HG02588 (cell line): ENCODE measurements around the gene MX2.

Experiments
- ATAC-seq: cut with Tn5 transposase; IDR thresholded peaks from one replicate; pipeline ENCODE4 v1.9.1; 2021; ENCODE audit warnings: mild to moderate bottlenecking, moderate library complexity; ENCODE audit not compliant: unreplicated experiment

The MX2 gene

GRCh38 chr21:41432562-41433460, 71.0 kb downstream of the MX2 start:
- no peak for ATAC-seq

DNA sequence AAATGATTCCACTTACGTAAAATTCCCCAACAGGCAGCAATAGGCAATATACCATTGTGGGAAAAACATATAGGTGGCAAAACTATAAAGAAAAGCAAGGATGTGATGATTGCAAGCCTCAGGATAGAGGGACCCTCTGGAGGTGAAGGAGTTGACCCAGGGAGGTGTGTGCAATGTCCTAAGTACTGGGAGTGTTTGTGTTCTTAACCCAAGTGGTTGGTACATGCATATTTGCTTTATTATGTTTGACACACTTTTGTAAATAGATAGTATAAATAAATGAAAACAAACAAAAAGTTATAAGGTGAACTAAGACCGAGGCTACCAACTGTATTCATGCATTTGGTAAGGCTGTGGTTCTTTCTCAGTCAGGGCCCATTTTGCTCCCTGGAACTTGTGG, 71.7 kb downstream of the MX2 start:
- no peak for ATAC-seq

GRCh38 chr21:41435706-41436105, 73.9 kb downstream of the MX2 start:
- no peak for ATAC-seq

DNA sequence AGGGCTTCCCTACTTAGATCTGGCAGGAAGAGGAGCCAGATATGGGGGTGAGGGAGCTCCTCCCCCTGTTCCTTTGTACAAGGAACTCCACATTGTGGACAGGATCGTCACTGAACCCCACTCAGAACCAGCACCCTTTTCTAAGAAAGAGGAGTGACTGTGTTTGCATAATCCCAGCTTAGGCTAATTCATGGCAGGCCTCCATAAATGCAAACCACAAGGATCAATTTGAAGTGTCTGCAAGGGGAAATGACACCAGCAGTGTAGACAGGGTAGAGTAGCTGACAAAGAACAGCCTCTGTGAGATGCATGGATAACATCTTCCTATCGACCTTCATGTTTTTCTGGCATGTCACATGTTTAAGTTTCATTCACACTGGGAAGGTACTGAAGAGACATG, 75.9 kb downstream of the MX2 start:
- no peak for ATAC-seq

GRCh38 chr21:41438425-41439113, 76.7 kb downstream of the MX2 start:
- no peak for ATAC-seq

- no peak for ATAC-seq
Measured at GRCh38 chr21:41439248-41439647, 77.4 kb downstream of the MX2 start.

- ATAC-seq = no peak
Measured at GRCh38 chr21:41441546-41441945, 79.7 kb downstream of the MX2 start.

GRCh38 chr21:41442481-41443186, 80.8 kb downstream of the MX2 start:
- no peak for ATAC-seq

DNA sequence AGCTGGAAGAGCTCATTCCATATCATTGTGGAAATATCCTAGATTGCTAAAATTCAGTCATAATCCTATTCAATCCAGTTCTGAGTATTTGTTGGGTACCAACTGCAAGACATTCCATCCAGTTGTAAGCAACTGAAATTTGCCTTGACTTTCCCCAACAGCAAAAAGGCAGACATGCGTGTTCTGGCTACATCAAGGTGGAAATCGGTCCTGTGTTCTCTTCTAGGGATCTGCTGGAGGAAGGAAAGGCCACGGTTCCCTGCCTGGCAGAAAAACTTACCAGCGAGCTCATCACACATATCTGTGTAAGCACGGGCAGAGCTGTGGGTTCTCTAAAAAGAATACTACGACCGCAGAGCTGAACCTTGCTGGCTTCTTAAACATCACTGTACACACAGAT, 81.7 kb downstream of the MX2 start:
- ATAC-seq = no peak

- ATAC-seq = no peak
Measured at GRCh38 chr21:41444703-41445464, 83.1 kb downstream of the MX2 start.

GRCh38 chr21:41445465-41445862, 83.6 kb downstream of the MX2 start:
- ATAC-seq = no peak

GRCh38 chr21:41446586-41446985, 84.8 kb downstream of the MX2 start:
- no peak for ATAC-seq

GRCh38 chr21:41447356-41447755, 85.5 kb downstream of the MX2 start:
- no peak for ATAC-seq

DNA sequence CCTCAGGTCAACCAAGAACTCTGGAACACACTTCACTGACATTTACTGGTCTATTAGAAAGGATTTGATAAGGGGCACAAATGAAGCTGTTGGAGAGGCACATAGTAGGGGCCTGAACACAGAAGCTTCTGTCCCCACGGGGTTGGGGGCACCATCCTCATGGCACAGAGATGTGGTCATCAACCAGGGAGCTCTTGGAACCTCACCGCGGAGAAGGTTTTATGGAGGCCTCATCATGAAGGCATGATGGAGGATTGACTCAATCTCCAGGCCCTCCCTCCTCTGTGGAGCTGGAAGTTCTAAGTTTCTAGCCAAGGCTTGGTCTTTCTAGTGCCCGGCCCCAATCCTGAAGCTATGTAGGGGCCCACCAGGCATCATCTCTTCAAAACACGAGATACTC, 87.8 kb downstream of the MX2 start:
- ATAC-seq = no peak

DNA sequence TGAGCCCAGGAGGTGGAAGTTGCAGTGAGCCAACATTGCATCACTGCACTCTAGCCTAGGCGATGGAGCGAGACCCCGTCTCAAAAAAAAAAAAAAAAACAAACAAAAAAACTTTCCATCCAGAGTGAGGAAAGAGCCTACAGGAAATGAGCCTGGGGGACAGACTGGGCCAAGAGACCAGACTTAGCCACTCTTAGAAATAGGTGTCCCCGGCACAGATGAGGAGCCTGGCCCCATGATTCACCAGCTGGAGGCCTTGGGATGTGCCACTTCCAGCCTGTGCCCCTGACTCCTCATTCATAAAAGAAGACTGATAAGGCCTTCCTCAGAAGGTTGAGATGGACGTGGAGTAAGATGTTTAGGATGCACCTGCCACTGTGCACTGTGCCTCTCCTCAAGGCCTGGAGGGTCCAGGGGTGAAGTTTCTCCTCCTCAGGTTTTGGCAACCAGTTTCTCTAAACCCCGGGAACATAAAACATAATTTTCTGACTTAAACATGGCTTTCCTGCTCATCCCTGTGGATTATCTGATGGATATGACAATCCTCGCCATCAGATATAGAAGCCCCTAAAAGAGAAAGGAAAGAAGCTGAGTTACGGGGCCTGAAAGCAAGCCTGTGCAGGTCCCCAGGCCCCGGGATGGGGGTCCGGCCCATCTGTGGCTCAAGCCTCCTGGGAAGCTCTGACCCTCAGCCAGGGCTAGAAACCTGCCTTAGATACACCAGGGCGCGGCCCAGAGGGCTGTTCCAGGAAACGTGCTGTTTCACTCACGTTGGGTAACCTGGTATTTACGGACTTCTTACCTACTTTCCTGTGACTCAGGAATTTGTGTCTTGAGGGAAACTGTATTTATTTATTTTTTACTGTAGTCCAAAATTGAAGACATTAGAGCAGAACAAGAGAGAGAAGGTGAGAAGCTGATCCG, 90.2 kb downstream of the MX2 start:
- ATAC-seq = no peak

DNA sequence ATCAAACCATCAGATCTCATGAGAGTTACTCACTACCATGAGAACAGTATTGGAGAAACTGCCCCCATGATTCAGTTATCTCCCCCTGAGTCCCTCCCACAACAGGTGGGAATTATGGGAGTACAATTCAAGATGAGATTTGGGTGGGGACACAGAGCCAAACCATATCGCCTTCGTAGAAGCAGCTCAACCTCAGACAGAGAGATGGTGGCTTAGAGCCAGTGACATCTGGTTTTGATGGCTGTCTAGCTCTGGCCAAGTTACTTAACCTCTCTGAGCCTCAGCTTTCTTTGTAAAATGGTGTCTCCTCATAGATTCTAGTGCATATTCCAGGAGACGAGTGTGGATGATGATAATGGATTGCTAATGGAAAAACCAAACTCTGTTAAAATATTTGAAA, 91.4 kb downstream of the MX2 start:
- ATAC-seq = no peak

- ATAC-seq = no peak
Measured at GRCh38 chr21:41453761-41454160, 91.9 kb downstream of the MX2 start.

DNA sequence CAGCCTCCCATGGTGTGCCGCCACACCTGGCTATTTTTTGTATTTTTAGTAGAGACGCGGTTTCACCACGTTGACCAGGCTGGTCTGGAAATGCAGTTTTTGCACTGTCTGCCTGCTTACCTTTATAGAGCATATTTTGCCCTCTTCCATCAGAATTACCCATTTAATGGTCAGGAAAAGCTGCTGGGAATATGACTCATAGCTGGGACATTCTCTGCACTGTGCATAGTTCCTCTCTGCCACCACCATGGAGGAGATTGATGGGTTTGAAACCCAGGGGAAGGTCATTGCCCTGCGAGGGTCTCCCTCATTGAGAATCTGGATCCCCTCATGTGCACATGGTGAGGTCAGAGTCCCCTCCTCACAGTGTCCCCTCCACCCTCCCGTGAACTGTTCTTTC, 96.3 kb downstream of the MX2 start:
- no peak for ATAC-seq

DNA sequence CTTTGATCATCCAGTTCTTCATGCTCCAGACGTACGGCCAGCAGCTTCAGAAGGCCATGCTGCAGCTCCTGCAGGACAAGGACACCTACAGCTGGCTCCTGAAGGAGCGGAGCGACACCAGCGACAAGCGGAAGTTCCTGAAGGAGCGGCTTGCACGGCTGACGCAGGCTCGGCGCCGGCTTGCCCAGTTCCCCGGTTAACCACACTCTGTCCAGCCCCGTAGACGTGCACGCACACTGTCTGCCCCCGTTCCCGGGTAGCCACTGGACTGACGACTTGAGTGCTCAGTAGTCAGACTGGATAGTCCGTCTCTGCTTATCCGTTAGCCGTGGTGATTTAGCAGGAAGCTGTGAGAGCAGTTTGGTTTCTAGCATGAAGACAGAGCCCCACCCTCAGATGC, 96.7 kb downstream of the MX2 start:
- ATAC-seq = no peak
